IPS DF 4.7 (cell line): Measurements from ENCODE around the gene VPS37B.

Experiments used
- DNase-seq: peaks from one replicate; pipeline ENCODE4 v3.0.0-alpha.2; 2013; ENCODE audit warnings: low spot score; ENCODE audit errors: extremely low read depth

Gene VPS37B

DNA sequence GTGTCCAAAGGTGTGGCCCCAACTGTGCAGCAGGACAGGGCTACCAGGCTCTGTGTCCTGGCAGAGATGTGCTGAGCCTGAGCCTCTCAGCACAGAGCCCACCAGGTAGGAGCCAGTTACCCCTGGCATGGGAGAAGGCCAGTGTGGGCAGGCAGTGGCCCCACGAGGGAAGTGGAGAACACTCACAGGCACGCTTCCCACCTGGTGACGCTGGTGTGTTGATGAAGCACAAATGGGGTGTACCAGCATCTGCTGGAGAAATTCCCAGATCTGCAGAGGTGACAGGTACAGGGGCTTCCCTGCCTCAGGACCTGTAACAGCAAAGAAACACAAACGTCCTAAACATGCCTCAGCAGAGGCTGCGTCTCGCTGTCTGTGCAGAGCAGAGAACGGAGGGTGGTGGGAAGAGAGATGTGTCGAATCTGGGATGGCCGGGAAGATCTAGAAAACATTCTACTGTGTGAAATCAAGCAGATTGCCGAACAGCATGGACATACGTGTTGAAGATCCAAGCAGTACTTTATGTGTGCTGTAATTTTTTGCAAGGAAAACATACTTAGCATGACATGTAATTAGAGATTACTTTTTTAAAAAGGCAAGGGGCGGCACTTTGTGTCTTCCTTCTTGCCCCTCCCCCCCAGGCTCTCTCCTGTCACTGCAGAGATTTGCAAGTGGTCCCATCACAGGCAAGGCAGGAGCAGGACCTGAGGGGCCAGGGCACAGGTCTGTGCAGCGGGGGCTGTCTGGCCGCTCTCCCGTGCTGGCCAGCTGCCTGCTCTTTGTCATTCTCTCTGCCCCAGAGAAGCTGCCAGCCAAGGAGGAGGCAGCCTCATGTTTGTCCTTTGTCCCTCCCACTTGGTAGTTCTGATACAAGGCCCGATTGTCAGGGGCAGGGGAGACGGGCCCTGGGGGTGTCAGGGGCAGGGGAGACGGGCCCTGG is 43.3 kb downstream of the VPS37B start:
- no peak for DNase-seq

DNA sequence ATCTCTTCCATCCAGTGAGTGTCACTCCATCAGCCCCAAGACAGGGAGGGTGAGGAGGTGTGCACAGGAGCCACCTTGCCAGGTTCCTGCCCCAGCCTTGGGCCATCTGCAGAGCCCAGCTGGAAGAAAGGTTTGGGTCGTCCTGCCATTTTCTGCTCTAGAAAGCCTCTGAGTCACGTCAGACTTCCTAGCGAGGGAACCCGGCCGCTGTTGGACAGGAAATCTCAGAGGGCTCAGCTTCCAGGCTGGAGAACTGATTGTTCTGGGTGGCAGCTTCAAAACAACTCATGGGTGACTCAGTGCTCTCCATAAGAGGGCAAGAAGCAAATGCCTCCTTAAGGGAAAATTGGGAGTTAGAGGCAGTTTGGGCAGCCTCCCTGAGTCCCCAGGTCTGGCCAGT is 44.1 kb downstream of the VPS37B start:
- DNase-seq = no peak

DNA sequence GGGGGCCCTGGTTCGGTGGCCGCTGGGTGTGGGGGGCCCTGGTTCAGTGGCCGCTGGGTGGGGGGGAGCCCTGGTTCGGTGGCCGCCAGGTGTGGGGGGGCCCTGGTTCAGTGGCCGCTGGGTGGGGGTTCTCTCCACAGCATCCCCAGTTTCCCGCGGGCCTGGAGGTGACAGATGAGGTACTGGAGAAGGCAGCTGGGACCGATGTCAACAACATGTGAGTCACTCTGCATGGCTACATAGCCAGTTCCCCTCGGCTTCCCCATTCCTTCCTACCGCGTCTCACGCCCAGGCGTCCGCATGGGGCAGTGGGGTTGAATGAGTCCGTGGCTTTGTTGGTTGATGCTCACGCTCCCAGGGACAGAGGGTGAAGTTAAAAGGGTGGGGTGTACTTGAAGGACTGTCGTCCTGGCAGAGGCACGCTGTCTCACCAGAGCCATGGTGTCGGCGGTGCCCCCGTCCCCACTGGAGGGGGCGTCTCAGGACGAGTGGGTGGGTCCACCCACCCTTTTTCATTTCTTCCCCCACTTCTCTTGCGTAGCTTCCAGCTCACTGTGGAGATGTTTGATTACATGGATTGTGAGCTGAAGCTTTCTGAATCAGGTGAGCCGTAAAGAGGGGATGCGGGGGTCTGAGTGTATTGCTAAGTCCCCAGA is 45.1 kb downstream of the VPS37B start:
- DNase-seq = no peak

DNA sequence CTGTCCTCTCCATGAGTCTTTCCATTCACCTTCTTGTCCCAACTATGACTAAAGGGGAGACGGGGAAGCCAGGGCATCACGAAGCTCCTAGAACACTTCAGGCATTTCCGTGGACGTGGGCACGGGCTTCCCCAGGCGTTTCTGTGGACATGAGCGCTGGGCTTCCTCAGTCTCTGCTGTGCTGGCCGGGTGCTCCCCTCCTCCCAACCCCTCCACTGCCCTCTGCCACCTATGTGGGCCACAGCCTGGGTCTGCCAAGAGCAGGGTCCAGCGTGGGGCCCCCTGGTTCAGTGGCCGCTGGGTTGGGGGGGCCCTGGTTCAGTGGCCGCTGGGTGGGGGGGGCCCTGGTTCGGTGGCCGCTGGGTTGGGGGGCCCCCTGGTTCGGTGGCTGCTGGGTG is 45.9 kb downstream of the VPS37B start:
- no peak for DNase-seq

DNA sequence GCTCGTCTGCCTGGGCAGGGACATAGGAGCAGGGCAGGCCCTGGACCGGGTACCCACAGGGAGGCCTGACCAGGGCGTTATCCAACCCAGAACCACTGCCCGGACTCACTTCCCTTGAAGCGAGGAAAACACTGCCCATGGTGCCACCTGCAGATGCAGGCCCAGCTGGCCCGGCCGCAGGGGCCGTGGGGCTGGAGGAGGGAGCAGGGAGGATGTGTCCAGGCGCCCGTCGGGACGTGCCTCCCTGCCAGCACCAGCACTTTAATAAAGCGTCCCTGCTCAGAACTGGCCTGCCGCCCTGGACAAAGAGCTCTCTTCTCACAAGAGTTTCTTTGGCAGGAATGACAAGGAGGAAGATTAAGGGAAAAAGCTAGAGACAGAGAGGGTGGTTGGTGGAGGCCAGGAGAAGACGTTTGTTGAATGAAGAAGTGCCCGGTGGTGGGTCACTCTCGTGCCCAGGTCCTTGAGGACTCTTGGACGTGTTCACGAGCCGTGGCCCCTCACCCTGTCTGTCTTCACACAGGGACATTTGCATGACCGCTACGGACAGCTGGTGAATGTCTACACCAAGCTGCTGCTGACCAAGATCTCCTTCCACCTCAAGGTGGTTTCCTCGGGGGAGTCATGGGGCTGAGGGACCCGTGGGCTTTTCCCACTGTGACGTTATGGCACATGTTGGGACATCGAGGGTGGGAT is 46.4 kb downstream of the VPS37B start:
- DNase-seq = no peak

DNA sequence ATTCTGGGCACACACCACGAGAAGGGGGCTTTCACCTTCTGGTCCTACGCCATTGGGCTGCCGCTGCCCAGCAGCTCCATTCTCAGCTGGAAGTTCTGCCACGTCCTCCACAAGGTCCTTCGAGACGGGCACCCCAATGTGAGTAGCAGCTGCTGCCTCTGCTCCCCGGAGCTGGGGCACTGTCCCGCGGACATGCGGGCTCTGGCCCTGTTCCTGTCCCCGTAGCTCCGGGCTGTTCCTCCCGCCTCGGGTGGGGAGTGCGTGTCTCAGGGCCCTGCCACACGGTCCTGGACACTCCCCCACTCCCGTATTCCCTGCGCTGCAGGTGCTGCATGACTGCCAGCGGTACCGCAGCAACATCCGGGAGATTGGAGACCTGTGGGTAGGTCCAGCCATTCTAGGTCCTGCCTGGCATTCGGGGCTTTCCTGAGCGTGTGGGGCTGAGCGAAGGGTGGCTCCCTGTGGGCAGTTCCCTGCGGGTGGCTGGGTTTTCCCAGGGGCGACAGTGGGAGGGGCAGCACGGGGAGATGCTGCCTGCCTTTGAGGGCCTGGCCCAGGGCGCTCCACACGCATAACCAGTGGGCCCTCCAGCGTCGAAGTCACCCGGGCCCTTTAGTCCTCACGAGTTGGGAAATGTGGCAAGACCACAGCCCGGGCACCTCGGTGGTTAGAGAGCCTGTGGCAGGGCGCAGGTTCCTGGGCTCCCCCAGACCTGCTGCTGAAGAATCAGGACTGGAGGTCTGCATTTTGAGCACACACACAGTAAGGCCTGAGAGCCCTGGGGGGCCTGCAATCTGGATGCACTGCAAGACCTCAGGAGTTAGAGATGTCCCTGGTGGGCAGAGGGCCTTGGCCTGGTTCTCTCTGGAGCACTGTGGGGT is 47.2 kb downstream of the VPS37B start:
- DNase-seq = no peak

DNA sequence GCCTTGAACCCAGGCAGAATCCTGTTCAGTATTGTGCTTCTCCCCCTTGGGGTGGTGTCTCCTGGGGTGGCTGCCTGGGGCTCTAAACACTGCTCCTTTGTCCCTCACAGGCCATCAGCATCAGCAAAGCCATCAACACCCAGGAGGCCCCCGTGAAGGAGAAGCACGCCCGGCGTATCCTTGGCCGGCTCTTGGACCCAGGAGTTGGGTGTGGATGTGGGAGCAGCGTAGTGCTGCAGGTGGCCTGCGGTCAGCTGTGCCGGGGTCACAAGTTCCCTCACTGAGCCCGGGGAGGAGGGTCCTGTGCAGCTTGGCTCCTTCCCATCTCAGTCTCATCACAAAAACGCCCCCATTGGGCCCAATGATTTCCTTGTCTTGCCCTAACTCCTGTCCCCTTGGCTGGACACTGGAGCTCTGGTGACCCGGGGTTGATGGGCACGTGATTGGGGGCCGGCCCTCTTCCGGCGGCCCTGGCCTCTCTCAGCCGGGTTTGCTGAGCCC is 48.0 kb downstream of the VPS37B start:
- DNase-seq = no peak

DNA sequence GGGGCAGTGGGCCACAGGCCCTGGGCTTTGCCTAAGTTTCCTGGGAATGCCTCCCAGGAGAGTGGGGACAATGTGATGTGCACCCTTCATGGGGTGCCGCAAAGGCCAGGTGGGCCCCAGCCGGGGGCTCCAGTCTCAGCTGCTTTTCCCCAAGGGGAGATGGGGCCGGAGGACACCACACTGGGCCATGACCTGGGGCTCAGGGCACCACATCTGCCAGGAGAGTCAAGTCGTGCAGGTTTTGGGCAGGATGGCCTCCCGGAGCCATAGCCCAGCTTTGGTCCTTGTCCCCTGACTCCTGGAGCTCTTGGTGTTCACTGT is 48.4 kb downstream of the VPS37B start:
- no peak for DNase-seq

DNA sequence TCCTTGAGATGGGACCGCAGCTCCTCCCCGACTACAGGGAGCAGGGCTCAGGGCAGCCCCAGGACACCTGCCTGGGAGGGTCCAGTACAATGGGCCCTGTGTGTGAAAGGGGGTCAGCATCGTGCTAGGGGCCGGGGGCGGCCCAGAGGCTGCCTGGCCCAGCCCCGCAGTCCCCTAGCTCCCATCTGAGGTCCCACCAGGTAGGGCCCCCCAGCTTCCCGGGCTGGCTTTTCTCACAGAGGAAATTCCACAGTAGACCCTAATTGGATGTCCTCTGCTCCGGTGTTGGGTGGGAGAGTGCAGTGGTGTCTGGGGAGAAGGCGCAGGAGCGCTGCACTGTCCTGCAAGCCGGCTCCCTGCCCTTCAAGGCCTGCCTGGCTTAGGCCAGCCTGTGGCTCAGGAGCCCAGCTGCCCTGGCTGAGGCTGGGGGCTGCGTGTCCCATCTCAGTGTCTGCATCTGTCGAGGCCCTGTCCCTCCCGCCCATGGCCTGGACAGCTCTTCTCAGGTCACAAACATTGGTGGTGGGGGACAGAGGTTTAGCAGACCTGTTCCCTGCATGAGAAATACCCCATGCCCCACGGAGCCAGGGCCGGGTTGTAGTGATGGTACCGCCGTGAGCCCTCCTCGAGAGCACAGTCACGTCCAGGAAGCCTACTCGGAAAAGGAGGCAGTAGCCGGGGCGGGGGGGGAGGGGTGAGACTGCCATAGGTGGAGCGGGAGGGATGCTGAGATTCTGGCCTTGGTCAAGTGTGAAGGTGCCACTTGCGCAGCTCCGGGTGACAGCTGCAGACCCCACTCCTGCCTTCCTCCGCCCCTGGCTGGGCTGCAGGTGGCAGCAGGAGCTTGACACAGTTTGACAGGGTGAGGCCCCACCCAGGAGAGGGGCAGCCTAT is 49.1 kb downstream of the VPS37B start:
- no peak for DNase-seq

DNA sequence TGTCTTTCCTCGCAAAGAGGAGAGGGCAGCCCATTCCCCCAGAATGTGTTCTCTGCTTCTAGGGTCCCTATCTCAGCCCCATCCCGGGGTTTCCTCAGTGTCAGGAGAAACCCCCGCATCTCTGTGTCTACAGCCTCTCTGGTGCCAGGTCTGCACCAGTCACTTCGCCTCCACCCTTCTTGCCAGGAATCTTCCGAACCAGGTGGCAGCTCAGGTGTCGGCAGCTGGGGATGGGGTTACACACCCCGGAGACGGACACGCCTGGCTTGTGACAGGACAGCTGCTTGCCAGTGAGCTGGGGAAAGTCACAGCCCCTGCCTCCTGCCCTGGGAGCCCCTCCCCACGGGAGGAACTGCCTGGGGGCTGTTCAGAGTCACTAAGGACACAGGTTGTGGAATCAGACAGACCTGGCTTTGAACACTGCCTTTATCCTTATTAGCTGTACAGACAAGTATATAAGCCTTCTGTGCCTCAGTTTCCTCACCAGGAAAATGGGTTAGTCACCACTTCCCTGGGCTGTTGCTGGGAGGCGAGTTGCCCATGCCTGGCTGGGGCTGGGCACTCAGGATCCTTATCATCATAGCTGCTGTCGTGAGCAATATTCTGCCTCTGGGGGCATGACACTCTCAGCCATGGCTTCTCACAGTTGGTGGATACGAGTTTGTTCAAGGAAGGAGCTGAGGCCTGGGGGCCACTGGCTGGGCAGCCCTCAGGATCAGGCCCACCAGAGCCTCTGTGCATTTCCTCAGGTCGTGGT is 49.9 kb downstream of the VPS37B start:
- no peak for DNase-seq

DNA sequence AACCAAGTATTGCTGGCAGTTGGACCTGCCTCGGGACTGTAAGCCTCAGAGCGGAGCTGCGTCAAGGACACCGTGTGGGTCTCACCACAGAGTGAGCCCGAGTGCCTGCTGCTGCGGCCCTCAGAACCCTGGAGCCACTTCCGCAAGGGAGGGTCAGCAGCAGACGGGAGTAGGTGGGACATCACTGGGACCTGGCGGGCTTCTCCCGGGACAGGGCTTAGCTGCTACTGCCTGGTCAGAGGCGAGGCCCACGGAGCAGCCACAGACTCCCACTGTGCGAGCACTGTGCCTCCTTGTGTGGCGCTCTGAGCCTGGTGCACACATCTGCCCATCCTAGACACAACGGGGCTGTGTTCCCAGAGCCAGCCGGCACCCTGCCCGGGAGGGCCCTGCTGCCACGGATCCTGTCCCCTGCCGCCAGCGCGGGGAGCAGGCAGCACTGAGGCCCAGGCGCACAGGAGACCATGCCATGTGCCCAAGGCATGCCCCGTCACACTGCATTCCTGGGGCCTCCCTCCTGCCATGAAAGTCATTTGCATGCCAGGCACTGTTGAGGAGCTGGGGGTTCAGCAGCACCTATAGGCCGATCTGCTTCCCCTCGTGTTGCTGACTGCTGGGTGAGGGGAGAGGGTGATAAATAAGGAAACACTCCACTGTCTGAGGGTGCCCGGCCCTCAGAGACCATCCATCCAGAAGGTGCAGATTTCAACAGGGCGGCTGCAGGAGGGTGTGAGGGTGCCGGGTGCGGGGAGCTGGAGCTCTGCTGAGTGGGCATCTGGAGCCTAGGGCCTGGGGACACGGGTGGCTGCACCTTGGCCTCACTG is 50.7 kb downstream of the VPS37B start:
- DNase-seq = no peak

DNA sequence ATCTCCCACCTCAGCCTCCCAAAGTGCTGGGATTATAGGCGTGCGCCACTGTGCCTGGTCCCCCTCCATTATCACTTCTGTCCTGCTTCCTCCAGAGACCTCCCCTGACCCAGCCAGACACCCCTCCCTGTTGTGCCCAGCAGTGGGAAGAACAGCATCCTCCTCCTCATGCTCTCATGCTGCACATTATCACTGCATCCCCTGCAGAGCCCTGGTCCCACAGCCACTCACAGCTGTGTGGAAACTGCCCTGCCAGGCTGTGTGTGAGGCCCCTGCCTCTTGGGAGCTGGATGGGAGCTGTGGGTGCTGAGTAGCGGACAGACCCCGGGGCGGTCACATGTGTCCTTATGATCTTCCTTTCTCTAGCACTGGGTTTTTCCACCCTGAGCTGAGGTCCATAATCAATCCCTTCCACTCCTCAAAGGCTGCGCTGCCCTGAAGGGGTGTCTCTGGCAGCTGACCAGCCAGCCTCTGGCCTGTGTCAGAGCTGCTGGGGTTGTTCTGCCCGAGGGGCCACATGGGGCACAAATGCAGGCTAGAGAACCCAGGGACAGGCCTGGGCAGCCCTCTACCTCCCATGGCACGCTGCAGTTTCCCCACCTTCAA is 51.5 kb downstream of the VPS37B start:
- DNase-seq = no peak

DNA sequence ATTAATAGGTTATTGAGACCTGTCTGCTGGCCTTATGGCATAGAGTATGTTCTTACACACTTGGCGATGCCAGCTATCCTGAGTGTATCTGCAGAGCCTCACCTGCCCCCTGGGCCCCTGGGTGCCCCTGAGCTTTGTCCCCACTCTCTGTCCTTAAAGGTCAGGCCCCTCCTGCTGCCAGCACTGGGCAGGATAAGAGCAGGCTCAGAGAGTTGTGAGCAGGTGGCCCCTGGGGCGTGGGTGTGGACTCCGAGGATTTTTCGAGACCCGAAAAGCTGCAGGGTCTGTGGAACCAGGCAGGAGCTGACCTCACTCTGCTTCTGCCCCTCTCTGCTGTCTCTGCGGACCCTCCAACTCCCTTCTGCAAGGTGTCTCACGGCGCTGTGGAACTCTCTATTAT is 52.5 kb downstream of the VPS37B start:
- no peak for DNase-seq

DNA sequence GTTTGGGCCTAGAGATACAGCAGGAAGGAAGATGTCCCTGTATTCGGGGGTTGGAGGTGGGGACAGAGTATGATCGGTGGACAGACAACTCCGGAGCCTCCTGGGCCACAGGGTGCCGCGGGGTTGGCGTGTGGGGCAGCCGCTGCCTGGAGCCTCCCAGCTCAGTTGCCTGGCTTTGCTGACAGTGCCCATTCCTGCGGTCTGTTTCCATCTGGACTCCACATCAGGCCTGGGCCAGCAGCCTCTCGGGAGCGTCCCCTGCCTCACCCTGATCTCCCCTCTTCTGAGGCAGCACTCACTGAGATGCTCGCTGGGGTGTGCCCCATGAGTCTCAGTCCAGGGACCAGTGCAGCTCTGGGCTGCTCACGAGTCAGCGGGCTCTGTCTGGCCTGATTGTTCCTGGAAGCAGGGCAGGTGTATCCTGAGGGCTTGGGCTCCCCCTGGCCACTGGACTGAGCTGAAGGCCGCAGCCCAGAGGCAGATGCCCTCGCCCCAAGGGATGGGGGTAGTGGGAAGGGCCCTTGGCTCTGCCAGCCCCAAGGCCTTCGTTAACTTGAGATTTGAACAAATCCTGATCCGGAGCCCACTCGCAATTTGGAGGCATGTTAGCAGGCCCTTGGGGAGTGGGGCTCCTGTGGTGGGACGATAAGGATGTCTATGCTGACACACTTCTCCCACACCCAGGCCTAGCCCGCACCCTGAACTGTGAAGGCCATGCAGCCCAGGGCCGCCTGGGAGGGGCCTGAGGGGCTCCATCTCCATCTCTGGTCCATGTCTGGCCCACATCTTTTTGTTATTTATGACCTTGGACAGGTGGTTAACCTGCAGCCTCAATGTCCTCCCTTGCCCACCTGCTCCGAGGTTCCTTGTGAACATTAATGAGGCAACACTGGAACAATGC is 53.2 kb downstream of the VPS37B start:
- no peak for DNase-seq

DNA sequence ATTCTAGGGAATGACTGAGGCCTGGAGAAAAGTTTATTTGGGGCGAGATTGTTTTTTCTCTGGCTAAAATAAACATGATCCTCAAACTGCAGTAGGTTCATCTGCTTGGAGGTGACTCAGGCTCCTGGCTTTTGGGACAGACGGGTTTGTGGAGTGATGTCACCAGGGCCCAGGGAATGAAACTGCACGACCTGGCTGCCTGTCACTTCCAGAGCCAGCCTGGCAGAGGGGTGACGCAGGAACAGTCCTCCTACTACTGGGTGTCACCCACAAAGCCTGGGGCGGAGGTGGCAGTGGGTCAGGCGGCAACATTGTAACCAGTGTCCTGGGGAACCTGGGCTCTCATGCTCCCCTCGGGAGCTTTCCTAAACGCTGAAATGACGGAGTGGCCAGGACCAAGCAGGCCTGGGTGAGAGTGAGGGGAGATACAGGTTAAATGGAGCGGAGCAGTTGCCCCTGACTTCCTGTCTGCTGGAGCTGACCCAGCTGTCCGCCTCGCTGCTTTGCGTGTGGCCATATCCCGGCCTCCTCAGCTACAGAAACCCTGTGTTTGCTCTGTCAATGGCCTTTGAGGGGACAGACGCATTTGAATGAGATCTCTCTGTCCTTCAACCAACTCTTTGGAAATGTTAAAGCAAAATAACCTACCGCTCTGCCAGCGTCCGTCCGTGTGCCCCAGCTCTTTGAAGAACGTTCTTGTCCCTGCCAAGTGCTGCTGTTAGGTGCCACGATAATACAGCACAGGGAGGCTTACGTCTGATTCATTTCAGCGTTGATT is 54.2 kb downstream of the VPS37B start:
- no peak for DNase-seq
